Hepatic stellate cell (primary cell): ENCODE data around the gene IRX5.

ENCODE experiments used
- DNase-seq: peaks from one replicate; pipeline ENCODE4 v3.0.0; 2011; ENCODE audit warnings: low spot score

The IRX5 gene

GRCh38 chr16:54952195-54952594, 21.5 kb downstream of the IRX5 start:
- DNase-seq = no peak

DNA sequence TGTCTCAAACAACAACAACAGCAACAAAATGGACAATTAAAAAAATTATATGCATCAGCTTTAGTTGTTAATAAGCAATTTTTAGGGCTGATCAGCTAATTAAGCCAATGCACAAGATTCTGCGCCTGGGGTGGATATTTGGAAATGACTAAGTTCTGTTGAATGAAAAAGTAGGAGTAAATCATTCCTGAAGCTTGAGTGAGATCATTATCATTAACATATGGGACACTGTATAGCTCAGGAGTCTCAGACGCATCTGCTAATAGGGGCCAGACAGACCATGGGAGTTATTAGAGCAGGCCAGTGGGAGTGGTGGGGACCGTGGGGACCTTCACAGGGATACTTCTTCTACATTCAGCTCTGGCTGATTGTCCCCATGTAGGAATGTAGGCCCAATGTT, 22.8 kb downstream of the IRX5 start:
- DNase-seq = no peak

DNA sequence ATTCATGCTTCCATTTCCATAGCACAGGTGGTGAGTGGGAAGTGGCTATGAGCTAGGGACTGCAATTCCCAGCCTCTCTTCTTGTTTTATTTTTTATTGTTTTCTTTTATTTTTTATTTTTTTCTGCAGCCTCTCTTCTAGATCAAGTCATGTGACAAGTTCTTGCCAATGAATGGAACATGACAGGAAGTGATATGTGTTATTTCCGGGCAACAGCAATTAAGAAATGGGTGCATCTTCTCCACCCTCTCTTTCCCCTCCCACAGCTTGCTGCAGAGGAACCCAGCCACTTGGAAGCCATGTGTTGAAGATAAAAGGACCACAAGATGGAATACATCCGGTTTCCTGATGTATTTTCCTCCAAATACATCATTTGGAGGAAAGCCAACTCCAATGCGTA, 23.6 kb downstream of the IRX5 start:
- no peak for DNase-seq

- no peak for DNase-seq
Observed at GRCh38 chr16:54955757-54956156, 25.1 kb downstream of the IRX5 start.

GRCh38 chr16:54957403-54958166, 26.9 kb downstream of the IRX5 start:
- no peak for DNase-seq

DNA sequence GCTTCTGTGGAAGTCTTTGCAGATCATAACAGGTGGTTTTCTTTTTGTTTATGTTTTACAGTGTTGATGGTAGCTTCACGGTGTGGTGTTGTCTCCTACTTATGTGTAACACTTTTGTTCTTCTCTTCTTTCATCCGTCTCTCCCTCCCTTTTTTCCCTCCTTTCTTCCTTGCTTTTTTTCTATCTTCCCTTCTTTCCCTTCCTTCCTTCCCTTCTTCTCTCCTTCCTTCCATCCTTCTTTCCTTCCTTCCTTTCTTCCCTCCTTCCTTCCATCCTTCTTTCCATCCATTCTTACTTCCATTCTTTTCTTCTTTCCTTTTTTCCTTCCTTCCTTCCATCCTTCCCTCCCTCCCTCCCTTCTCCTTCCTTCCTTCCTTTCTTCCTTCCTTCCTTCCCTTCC, 31.4 kb downstream of the IRX5 start:
- no peak for DNase-seq

- DNase-seq = no peak
Observed at GRCh38 chr16:54964239-54964638, 33.6 kb downstream of the IRX5 start.

- no peak for DNase-seq
Observed at GRCh38 chr16:54965464-54965863, 34.8 kb downstream of the IRX5 start.

DNA sequence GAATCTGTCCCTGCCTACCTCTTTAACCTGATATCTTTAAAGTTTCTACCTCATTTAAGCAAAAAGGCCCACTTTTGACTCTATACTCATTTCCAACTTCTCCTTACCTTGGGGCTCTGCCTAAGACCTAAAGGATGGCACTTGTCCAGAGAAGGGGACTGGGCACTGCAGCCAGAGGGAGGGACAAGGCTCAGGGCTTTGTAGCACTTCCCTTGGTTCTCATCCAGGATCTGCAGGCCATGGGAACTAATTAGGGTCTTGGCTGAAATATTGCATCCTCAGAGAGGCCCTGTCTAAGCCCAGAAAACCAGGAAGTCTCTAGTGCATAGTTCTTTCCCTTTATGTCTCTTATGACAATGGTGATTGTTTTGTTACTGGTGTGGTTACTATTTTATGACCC, 37.3 kb downstream of the IRX5 start:
- DNase-seq = no peak

GRCh38 chr16:54968784-54969183, 38.1 kb downstream of the IRX5 start:
- no peak for DNase-seq

DNA sequence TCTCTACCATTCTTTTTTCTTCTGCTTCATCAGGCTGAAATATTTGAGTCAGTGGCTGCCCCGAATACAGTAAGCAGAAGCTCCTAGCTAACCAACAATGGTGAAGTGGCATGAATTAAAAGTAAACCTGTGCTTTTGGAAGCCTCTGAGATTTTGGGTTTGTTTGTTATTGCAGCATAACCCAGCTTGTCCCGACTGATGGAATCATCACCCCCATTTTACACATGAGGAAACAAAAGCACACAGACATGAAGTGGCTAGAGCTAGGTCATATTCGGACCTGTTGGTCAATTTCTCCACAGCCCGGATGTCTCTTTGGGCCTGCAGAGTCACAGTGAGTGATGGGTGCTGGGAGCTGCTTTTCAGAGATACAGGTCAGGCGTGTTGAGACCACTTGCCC, 39.4 kb downstream of the IRX5 start:
- DNase-seq = no peak

- DNase-seq = no peak
Observed at GRCh38 chr16:54974367-54974766, 43.7 kb downstream of the IRX5 start.

- no peak for DNase-seq
Observed at GRCh38 chr16:54976651-54977200, 46.1 kb downstream of the IRX5 start.

GRCh38 chr16:54977211-54977610, 46.5 kb downstream of the IRX5 start:
- DNase-seq = no peak

- DNase-seq = no peak
Observed at GRCh38 chr16:54980821-54981220, 50.2 kb downstream of the IRX5 start.
